Measurements from ENCODE around the gene NKG7. TPM values are rescaled to one million over a fixed set of nuclear protein-coding genes. Genes with fewer than 3 reads are reported as not detected.
A peak's percentile ranks its signal among the peaks of the same experiment; 100 is the strongest.
"Not testable (repeated sequence)": the region's sequence is repeated elsewhere in the genome, so short reads cannot be mapped to it uniquely, and the experiment has no call there.

The NKG7 gene
- polyA plus RNA-seq (ENCODE audit: insufficient read length in 12 of 12) = 1 to 10 TPM in 10 of 12 donors, not detected in 2; 1.1 to 6.1 (median 2.3) TPM
- long read RNA-seq, donor 1 = 0 reads
- long read RNA-seq, donor 2, partial matches to known transcripts = 0 of 1 reads
- long read RNA-seq, donor 2, other reads (novel, unspliced or antisense) = 0 of 1 reads
- long read RNA-seq, donor 3 = 0 reads
- long read RNA-seq, donor 4, partial matches to known transcripts = 0 of 1 reads
- long read RNA-seq, donor 4, other reads (novel, unspliced or antisense) = 0 of 1 reads
- long read RNA-seq, donor 5, partial matches to known transcripts = 0 of 3 reads
- long read RNA-seq, donor 5, other reads (novel, unspliced or antisense) = 0 of 3 reads
- long read RNA-seq, donor 6 = 0 reads
- long read RNA-seq, donor 7 = 0 reads
- long read RNA-seq, donor 8, partial matches to known transcripts = 0 of 4 reads
- long read RNA-seq, donor 8, other reads (novel, unspliced or antisense) = 0 of 4 reads
- long read RNA-seq, donor 9 = 0 reads
- long read RNA-seq, donor 10 = 0 reads
- long read RNA-seq, donor 11, partial matches to known transcripts = 0 of 1 reads
- long read RNA-seq, donor 11, other reads (novel, unspliced or antisense) = 0 of 1 reads

GRCh38 chr19:51372649-51373504, at the start of gene NKG7:
NKG7 (minus strand) TSS chr19:51372654; CDS start chr19:51372535, 119 bp downstream.
- no peak for DNase-seq

DNA sequence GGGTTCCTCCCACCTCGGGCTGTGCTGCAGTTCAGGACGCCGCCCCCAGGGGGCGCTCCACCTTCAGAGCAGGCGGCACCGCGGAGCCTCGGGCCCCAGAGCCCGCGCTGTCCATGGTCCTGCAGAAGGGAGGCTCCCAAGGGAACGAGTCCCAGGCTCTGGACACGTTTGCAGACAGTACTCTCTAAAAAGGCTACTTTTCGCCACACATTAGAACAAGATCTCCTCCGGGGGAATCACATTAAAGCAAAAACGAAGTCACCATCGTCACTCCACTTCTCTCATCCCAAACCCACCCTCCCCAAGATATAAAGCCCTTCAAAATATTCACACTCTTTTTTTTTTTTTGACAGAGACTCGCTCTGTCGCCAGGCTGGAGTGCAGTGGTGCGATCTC, 49.6 kb upstream of the NKG7 start:
- DNase-seq = peak; percentile 65

DNA sequence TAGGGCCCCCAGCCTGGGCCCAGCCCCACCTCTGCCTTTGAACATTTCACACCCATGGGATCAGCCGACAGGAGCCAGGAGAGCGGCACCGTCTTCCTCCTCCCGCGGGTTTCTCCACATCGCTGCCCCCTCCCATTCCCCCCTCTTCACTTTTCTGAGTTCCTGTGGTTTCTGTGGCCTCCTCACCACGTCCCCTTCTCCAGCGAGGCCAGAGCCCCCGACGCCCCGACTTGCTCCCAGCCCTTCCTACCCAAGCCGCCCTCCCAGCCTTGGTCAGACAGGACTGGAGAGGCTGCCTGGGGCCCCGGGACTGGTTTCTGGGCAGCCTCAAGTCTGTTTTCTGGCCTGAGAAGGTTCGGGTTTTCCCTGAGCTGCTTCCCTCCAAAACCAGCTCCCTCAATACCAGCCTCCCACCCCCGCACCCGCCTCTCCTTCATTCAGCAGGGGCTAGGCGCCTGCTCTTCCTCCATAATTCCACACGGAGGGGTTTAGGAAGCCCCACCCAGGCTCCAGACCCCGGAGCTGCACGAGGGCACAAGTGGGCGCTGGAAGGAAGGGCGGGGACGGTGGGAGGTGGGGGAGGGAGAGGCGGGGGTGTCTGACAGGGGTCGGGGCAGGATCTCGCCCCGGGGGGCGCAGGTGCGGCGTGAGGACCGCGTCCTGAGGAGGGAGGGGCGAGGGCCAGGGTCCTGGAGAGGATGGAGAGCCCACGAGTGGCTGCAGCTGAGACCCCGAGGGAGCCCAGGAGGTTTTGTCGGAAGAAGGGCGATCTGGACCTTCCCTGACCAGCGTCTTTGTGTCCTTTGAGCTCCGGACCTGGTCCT, 49.0 kb upstream of the NKG7 start:
- DNase-seq = no peak

DNA sequence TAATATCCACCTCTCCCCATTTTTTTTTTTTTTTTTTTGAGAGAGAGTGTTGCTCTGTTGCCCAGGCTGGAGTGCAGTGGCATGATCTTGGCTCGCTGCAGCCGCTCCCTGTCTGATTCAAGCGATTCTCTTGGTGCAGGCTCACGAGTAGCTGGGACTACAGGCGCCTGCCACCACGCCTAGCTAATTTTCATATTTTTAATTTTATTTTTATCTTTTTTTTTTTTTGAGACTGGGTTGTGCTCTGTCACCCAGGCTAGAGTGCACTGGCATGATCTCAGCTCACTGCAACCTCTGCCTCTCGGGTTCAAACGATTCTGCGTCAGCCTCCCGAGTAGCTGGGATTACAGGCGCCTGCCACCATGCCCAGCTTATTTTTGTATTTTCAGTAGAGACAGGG, 48.1 kb upstream of the NKG7 start:
- not testable (repeated sequence) for DNase-seq

DNA sequence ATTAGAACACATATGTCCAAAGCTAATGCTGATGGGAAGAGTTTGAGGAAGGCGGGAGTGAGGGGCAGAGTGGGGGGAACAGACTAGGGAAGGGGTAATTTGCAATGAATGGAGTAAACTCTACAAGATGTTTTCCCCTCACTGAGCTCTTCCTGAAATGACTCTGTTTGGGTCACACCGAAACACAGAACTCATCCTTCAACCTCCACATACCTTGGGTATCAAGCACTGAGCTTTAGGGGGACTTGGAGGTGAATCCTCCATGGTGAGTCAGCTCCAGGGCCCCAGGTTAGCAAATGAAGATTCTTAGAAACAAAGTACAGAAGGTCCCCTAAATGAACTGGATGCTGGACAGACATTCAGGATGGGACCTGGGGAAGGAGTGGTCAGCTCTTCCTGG, 46.3 kb upstream of the NKG7 start:
- DNase-seq = no peak

DNA sequence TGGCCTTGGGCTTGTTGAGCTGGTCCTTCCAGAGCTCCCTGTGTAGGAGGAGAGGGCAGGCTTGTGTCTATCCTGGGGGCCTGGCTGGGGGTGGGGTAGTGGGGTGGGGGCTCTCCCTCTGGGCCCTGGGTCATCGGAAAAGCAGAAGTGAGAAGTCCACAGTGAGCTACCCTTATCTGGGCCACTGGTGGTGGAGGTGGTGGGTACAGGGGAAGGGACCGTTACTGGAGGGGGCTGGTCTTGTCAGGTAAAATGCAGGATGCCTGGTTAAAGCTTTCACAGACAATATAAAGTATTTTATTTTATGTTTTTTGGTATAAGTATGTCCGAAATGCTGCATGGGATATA, 45.3 kb upstream of the NKG7 start:
- DNase-seq = no peak

DNA sequence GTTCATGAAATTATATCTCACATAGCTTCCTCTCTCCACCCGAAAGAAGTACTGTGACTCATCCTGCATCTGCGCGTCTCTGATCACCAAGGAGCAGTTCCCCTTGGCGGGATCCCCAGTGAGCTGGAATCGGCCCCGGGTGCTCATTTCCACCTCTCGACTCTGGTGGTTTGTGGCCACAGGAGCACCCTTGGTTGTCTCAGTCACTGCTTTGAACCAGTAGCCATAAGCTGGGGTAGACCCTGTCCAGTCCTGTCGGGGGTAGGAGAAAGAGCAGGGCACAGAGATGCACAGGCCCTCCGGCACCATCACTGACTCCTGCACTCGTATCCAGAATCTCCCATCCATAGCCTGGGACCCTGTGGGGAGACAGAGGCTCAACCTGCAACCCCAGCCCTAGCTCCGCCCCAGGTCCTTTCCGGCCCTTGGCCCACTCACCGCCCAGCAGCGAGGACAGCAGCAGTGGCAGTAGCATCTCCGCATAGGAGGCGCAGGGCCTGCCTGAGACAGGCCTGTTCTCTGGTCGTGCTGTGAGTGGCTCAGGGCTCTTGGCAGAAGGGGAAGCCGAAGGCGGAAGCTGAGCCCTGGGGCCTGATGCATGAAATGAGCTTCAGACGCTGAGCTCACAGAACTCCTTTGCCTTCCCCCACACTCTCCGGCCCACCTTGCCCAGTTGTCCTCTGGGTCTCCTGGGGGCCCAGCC, 44.8 kb upstream of the NKG7 start, which contains the start of gene SIGLEC10:
SIGLEC10 (minus strand) TSS at position 536 of the 703 bp plus-strand sequence; CDS start at position 475, 61 bp downstream.
- no peak for DNase-seq

- not testable (repeated sequence) for DNase-seq
These were observed 44.0 kb upstream of the NKG7 start for GRCh38 chr19:51416422-51416821.

GRCh38 chr19:51415187-51415586, 42.7 kb upstream of the NKG7 start:
- no peak for DNase-seq

DNA sequence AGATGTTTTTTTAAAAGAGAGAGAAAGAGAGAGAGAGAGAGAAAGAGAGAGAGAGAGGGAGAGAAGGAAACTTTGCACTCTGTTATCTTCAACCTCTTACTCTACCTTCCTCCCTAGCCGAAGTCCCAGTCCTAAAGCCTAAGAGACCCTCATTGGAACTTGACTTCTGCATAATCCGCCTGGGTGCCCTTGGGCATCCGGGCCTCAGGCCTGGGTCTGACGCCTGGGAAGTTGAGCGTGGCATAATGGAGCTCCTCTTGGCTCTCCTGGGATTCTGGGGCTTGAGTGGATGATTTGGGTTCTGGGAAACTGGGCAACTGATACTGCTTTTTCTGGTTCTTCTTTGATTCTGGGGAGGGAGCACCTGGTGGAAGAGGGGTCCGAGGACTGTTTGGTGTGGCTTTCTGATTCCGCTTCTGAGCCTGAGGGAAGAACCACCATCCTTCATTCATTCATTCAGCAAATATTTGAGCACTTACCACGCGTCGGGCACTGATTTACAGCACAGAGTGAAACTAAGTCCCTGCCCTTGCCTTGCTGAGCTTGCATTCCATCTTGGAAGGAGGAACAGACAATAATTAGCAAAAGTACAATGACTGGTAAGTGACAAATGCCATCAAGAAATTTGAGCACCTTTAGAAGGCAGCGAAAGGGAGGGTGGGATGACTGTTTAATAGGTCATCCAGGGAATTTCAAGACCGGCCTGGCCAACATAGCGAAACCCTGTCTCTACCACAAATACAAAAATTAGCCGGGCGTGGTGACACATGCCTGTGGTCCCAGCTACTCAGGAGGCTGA, 38.7 kb upstream of the NKG7 start:
- no peak for DNase-seq

DNA sequence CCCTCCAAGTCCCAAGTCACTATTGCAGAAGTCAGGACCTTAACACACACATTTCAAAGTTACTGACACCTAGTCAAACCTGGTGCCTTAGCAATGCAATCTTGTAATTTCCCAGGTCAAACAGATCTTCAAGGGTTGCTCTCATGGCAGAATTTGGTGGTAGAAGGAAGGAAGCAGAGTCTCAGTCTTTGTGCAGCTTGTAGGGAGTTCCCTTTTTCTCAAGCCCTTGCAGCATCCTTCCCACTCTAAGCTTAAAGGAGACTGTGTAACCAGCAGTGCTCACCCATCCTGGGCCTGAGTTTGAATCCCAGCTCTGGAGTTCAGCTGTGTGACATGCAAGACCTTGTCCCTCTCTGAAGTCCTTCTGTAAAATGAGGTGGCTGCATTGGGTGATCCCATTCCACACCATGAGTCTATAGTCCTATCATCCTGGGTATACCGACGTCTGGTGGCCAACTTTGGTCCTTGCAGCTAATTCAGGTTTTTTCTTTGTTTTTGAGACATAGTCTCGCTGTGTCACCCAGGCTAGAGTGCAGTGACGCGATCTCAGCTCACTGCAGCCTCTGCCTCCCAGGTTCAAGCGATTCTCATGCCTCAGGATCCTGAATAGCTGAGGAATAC, 35.2 kb upstream of the NKG7 start:
- no peak for DNase-seq

DNA sequence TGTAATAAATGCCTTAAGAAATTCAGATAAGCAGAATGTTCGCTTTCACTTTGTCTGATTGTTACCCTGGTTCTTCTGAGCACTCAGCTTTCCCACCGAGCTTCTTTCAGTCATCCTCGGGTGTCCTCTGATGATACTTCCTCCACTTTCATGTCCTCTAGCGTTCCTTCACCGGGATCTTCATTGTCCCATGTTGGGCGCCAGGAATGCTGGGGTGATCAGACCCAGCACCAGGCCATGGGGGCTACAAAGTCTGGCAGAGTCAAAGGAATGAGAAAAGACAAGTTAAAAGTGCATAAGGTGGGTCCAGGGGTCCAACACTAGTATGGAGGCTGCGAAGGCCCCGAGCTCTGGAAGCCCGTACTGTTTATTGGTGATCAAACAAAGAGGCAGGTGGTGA, 29.7 kb upstream of the NKG7 start:
- no peak for DNase-seq

DNA sequence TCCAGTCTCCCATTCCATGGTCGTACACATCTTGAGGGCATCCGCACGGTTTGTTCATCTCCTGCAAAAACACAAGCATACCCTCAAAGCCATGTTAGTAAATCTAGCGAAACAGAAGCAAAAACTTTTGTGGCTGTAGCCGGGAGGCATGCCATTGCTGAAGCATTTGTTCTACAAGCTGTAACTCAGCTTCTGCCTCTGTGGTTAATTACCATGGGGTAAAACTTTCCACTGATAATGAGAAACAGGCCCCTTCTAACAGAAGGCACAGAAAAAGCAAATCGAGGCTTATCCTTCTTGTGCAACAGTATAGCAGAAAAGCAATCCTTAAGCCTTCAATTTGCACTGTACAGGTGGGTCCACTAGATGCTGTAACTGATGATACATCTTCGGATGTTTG, 27.5 kb upstream of the NKG7 start:
- DNase-seq = not testable (repeated sequence)

DNA sequence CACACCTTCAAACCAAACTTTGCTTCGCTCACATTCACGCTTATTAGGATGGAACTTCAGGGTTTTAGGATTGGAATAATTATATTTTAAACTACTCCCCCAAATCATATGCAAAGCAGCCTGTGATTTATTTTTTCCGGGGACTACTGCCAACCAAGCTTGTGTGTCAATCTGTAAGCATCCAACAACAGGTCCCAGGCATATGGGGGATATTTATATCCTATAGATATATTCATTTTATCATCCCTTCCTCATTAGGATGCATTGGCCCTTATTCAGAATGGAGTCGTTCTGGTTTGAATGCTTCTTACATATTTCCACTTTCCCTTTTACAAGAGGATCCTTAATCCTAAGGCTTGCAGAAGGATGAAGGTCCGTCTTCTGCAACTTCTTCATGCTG, 26.8 kb upstream of the NKG7 start:
- no peak for DNase-seq

DNA sequence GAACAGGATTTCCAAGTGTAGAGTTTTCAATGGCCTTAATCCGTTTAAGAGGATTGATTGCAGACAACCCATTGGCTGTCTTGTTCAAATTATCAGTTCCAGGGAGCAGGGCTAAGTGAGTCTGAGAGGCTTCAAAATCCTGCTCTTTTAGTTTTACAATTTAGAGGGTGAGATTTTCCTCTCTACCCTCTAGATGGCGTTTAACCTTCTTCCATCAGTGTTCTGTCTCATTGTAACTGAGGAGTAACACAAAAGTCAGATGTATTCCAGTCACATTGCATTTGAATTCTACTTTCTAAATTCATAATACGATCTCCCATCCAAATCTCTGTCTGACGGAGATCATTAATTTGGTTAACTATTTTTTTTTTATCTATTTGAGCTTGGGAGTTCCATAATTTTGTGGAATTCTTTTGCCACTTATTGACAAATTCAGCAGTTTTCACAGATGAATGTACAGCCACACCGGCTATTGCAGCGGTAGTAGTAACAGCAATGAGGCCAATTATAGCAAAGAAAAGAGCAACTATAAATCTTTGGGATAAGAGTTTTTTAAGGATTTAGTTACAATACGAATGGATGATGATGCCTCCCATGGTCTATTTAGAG, 25.7 kb upstream of the NKG7 start:
- no peak for DNase-seq

DNA sequence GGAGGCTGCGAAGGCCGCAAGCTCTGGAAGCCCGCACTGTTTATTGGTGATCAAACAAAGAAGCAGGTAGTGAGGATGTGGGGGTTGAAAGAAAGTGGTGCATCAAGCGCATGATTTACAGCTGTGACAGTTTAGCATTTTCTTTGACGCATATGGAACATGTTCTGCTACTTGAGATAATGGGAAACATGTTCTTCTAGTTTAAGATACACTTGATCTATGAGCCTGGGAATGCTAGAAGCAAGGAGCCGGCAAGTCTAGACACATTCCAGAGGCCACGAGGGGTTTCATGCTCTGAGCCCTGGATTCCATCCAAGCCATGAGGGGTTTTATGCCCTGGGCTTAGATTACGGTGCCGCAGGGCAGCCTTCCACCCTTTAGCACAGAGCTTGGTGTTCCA, 25.0 kb upstream of the NKG7 start:
- DNase-seq = not testable (repeated sequence)

- no peak for DNase-seq
These were observed 23.7 kb upstream of the NKG7 start for GRCh38 chr19:51396175-51396574.

- peak; percentile 97 for DNase-seq
These were observed 21.8 kb upstream of the NKG7 start for GRCh38 chr19:51394050-51394836.
